Measurements from ENCODE around the gene ST3GAL3.

The ST3GAL3 gene

DNA sequence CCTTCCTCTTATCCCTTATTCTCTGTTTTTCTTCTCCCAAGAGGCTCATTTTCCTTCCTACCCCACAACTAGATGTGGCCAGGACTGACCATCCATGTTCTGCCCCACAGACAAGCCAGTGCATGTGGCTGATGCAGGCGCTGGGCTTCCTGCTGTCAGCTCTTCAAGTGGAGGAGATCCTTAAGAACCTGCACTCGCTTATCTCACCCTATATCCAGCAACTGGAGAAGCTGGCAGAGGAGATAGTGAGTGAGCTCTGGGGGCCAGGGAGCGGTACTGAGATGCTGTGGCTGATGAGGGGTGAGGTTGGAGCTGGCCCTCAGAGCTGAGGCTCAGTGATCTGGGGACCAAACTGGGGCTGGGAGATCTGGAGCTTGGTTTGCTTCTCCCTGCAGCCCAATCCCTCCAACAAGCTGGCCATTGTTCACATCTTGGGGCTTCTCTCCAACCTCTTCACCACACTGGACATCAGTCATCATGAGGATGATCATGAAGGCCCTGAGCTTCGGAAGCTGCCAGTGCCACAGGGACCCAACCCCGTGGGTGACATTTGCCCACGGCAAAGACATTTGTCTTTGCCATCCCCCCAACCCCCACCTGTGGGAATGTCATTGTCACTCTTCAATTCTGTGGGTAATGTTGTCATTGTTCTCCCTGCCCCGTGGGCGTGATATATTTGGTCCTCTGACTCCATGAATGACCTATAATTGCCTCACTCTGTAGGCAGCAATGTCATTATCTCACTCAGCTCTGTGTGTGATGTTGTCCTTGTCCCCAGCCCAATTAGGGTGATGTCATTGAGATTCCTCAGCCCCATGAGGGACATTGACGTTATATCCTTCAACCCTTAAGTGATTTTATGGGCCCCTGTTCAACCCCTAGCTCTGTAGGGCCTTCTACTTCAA lies 251.3 kb downstream of the ST3GAL3 start (continued):
- TF ChIP-seq, protein P1, sequence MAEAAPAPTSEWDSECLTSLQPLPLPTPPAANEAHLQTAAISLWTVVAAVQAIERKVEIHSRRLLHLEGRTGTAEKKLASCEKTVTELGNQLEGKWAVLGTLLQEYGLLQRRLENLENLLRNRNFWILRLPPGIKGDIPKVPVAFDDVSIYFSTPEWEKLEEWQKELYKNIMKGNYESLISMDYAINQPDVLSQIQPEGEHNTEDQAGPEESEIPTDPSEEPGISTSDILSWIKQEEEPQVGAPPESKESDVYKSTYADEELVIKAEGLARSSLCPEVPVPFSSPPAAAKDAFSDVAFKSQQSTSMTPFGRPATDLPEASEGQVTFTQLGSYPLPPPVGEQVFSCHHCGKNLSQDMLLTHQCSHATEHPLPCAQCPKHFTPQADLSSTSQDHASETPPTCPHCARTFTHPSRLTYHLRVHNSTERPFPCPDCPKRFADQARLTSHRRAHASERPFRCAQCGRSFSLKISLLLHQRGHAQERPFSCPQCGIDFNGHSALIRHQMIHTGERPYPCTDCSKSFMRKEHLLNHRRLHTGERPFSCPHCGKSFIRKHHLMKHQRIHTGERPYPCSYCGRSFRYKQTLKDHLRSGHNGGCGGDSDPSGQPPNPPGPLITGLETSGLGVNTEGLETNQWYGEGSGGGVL (tag by site-specific recombination; IDR thresholded peaks at IDR 0.05): peak; percentile 45; the same call in 1 of the 2 replicates
- TF ChIP-seq GLIS1 (tag by site-specific recombination; IDR thresholded peaks at IDR 0.05) (peak; percentile 96), ZNF37A (tag by site-specific recombination; IDR thresholded peaks at IDR 0.05) (no peak), ZNF155 (tag by site-specific recombination; IDR thresholded peaks at IDR 0.05) (no peak), ZNF223 (tag by site-specific recombination; IDR thresholded peaks at IDR 0.05) (no peak), SP7 (tag by site-specific recombination; IDR thresholded peaks at IDR 0.05) (peak; percentile 81), ZSCAN23 (tag by site-specific recombination; IDR thresholded peaks at IDR 0.05) (no peak), ZBTB17 (tag by site-specific recombination; IDR thresholded peaks at IDR 0.05) (no peak), MZF1 (tag by site-specific recombination; IDR thresholded peaks at IDR 0.05; ENCODE audit: borderline replicate concordance) (no peak), ZFP3 (tag by site-specific recombination; IDR thresholded peaks at IDR 0.05; ENCODE audit: low read depth) (no peak), ZFHX2 (tag by site-specific recombination; conservative IDR thresholded peaks at IDR 0.05) (peak; percentile 99), SCRT2 (tag by site-specific recombination; IDR thresholded peaks at IDR 0.05) (peak; percentile 96), ZBTB7A (tag by site-specific recombination; IDR thresholded peaks at IDR 0.05; ENCODE audit: low read depth) (no peak), MYNN (tag by site-specific recombination; IDR thresholded peaks at IDR 0.05; ENCODE audit: borderline replicate concordance) (no peak), ZNF600 (tag by site-specific recombination; IDR thresholded peaks at IDR 0.05) (no peak), ZNF544 (tag by site-specific recombination; IDR thresholded peaks at IDR 0.05) (no peak), ZFP37 (tag by site-specific recombination; IDR thresholded peaks at IDR 0.05) (no peak)
- TF ChIP-seq, protein P2, sequence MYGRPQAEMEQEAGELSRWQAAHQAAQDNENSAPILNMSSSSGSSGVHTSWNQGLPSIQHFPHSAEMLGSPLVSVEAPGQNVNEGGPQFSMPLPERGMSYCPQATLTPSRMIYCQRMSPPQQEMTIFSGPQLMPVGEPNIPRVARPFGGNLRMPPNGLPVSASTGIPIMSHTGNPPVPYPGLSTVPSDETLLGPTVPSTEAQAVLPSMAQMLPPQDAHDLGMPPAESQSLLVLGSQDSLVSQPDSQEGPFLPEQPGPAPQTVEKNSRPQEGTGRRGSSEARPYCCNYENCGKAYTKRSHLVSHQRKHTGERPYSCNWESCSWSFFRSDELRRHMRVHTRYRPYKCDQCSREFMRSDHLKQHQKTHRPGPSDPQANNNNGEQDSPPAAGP (tag by site-specific recombination; IDR thresholded peaks at IDR 0.05): peak; percentile 55; the same call in 1 of the 2 replicates
- TF ChIP-seq, protein P3, sequence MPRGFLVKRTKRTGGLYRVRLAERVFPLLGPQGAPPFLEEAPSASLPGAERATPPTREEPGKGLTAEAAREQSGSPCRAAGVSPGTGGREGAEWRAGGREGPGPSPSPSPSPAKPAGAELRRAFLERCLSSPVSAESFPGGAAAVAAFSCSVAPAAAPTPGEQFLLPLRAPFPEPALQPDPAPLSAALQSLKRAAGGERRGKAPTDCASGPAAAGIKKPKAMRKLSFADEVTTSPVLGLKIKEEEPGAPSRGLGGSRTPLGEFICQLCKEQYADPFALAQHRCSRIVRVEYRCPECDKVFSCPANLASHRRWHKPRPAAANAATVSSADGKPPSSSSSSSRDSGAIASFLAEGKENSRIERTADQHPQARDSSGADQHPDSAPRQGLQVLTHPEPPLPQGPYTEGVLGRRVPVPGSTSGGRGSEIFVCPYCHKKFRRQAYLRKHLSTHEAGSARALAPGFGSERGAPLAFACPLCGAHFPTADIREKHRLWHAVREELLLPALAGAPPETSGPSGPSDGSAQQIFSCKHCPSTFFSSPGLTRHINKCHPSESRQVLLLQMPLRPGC (tag by site-specific recombination; IDR thresholded peaks at IDR 0.05): peak; percentile 81
- TF ChIP-seq, protein P4, sequence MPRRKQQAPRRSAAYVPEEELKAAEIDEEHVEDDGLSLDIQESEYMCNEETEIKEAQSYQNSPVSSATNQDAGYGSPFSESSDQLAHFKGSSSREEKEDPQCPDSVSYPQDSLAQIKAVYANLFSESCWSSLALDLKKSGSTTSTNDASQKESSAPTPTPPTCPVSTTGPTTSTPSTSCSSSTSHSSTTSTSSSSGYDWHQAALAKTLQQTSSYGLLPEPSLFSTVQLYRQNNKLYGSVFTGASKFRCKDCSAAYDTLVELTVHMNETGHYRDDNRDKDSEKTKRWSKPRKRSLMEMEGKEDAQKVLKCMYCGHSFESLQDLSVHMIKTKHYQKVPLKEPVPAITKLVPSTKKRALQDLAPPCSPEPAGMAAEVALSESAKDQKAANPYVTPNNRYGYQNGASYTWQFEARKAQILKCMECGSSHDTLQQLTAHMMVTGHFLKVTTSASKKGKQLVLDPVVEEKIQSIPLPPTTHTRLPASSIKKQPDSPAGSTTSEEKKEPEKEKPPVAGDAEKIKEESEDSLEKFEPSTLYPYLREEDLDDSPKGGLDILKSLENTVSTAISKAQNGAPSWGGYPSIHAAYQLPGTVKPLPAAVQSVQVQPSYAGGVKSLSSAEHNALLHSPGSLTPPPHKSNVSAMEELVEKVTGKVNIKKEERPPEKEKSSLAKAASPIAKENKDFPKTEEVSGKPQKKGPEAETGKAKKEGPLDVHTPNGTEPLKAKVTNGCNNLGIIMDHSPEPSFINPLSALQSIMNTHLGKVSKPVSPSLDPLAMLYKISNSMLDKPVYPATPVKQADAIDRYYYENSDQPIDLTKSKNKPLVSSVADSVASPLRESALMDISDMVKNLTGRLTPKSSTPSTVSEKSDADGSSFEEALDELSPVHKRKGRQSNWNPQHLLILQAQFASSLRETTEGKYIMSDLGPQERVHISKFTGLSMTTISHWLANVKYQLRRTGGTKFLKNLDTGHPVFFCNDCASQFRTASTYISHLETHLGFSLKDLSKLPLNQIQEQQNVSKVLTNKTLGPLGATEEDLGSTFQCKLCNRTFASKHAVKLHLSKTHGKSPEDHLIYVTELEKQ (tag by site-specific recombination; IDR thresholded peaks at IDR 0.05; ENCODE audit: borderline replicate concordance): 0 out of 2 replicates have a peak, but pooled peaks have one; percentile 27
- TF ChIP-seq, protein P5, sequence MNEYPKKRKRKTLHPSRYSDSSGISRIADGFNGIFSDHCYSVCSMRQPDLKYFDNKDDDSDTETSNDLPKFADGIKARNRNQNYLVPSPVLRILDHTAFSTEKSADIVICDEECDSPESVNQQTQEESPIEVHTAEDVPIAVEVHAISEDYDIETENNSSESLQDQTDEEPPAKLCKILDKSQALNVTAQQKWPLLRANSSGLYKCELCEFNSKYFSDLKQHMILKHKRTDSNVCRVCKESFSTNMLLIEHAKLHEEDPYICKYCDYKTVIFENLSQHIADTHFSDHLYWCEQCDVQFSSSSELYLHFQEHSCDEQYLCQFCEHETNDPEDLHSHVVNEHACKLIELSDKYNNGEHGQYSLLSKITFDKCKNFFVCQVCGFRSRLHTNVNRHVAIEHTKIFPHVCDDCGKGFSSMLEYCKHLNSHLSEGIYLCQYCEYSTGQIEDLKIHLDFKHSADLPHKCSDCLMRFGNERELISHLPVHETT (tag by site-specific recombination; IDR thresholded peaks at IDR 0.05): peak; percentile 77; the same call in 1 of the 2 replicates
- TF ChIP-seq, protein P6, sequence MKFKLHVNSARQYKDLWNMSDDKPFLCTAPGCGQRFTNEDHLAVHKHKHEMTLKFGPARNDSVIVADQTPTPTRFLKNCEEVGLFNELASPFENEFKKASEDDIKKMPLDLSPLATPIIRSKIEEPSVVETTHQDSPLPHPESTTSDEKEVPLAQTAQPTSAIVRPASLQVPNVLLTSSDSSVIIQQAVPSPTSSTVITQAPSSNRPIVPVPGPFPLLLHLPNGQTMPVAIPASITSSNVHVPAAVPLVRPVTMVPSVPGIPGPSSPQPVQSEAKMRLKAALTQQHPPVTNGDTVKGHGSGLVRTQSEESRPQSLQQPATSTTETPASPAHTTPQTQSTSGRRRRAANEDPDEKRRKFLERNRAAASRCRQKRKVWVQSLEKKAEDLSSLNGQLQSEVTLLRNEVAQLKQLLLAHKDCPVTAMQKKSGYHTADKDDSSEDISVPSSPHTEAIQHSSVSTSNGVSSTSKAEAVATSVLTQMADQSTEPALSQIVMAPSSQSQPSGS (tag by site-specific recombination; IDR thresholded peaks at IDR 0.05; ENCODE audit: low read depth): peak; percentile 96
- TF ChIP-seq, protein P7, sequence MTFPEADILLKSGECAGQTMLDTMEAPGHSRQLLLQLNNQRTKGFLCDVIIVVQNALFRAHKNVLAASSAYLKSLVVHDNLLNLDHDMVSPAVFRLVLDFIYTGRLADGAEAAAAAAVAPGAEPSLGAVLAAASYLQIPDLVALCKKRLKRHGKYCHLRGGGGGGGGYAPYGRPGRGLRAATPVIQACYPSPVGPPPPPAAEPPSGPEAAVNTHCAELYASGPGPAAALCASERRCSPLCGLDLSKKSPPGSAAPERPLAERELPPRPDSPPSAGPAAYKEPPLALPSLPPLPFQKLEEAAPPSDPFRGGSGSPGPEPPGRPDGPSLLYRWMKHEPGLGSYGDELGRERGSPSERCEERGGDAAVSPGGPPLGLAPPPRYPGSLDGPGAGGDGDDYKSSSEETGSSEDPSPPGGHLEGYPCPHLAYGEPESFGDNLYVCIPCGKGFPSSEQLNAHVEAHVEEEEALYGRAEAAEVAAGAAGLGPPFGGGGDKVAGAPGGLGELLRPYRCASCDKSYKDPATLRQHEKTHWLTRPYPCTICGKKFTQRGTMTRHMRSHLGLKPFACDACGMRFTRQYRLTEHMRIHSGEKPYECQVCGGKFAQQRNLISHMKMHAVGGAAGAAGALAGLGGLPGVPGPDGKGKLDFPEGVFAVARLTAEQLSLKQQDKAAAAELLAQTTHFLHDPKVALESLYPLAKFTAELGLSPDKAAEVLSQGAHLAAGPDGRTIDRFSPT (tag by site-specific recombination; IDR thresholded peaks at IDR 0.05): peak; percentile 81
